ENCODE measurements around the gene SPIRE2. TPM values are rescaled to one million over a fixed set of nuclear protein-coding genes. Genes with fewer than 3 reads are reported as not detected.
A peak's percentile ranks its signal among the peaks of the same experiment; 100 is the strongest.

SPIRE2 gene
- total and polyA plus RNA-seq, 2 of the 13 experiments (the other 11 are each of a cell fraction or from before 2014, with no cell fraction given): 13.3 to 37.5 TPM

DNA sequence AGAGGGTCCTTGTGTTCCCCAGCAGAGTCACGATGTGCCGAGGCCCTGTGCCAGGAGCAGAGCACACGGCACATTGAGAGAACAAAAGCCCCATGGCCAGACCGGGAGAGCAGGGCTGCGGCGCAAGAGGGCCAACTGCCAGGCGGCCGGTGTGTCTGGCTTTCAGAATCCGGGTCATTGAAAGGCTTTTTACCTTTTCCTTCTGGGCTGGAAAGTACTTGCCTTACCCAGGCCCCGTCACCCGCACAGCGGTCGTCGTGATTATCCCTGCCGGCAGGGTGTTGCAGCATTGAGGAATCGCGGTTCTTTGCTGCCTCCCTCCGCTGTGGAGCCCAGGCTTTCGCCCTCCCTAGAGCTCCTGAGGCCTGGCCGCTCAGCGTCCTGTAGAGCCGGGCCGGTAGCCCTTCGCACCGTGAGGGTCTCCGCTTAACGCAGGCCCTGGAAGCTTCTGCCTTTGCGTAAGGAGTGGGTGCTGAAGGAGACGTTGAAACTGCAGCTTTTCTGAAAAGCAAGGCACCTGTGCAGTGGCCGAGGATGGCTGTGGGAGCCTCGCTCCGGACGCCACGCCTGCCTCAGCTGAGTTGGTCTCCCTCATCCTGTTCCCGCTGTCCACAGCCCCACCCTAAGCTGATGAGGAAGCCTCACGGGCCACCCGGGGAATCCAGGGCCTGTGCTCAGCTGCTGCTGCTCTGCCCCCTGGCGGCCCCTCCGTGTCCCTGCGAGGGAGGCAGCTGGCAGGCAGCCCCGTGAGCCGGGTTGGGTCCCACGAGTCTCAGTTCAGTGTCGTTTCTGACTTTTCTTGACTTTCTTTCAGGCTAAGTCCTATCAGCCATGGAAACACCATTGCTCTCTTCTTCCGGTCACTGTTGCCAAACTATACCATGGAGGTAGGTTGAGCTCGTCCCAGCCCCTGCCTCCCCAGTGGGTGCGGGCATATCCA is 81.8 kb downstream of the SPIRE2 start (continued):
- TF ChIP-seq, protein P1, sequence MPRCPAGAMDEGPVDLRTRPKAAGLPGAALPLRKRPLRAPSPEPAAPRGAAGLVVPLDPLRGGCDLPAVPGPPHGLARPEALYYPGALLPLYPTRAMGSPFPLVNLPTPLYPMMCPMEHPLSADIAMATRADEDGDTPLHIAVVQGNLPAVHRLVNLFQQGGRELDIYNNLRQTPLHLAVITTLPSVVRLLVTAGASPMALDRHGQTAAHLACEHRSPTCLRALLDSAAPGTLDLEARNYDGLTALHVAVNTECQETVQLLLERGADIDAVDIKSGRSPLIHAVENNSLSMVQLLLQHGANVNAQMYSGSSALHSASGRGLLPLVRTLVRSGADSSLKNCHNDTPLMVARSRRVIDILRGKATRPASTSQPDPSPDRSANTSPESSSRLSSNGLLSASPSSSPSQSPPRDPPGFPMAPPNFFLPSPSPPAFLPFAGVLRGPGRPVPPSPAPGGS (CRISPR knock-in tag; IDR thresholded peaks at IDR 0.05): no peak
- TF ChIP-seq, protein P2, sequence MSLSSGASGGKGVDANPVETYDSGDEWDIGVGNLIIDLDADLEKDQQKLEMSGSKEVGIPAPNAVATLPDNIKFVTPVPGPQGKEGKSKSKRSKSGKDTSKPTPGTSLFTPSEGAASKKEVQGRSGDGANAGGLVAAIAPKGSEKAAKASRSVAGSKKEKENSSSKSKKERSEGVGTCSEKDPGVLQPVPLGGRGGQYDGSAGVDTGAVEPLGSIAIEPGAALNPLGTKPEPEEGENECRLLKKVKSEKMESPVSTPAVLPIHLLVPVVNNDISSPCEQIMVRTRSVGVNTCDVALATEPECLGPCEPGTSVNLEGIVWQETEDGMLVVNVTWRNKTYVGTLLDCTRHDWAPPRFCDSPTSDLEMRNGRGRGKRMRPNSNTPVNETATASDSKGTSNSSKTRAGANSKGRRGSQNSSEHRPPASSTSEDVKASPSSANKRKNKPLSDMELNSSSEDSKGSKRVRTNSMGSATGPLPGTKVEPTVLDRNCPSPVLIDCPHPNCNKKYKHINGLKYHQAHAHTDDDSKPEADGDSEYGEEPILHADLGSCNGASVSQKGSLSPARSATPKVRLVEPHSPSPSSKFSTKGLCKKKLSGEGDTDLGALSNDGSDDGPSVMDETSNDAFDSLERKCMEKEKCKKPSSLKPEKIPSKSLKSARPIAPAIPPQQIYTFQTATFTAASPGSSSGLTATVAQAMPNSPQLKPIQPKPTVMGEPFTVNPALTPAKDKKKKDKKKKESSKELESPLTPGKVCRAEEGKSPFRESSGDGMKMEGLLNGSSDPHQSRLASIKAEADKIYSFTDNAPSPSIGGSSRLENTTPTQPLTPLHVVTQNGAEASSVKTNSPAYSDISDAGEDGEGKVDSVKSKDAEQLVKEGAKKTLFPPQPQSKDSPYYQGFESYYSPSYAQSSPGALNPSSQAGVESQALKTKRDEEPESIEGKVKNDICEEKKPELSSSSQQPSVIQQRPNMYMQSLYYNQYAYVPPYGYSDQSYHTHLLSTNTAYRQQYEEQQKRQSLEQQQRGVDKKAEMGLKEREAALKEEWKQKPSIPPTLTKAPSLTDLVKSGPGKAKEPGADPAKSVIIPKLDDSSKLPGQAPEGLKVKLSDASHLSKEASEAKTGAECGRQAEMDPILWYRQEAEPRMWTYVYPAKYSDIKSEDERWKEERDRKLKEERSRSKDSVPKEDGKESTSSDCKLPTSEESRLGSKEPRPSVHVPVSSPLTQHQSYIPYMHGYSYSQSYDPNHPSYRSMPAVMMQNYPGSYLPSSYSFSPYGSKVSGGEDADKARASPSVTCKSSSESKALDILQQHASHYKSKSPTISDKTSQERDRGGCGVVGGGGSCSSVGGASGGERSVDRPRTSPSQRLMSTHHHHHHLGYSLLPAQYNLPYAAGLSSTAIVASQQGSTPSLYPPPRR (CRISPR knock-in tag; IDR thresholded peaks at IDR 0.05; ENCODE audit: borderline replicate concordance): no peak
- 0 out of 2 replicates have a peak, but pooled peaks have one; percentile 3 for TF ChIP-seq ARNT2 (CRISPR knock-in tag; IDR thresholded peaks at IDR 0.05; ENCODE audit: low read depth)
- 0 out of 2 replicates have a peak, but pooled peaks have one; percentile 49 for TF ChIP-seq MZF1 (CRISPR knock-in tag; IDR thresholded peaks at IDR 0.05; ENCODE audit: borderline replicate concordance)
- no peak for TF ChIP-seq CBX5 (CRISPR knock-in tag; IDR thresholded peaks at IDR 0.05; ENCODE audit: borderline replicate concordance)
- TF ChIP-seq, protein P3, sequence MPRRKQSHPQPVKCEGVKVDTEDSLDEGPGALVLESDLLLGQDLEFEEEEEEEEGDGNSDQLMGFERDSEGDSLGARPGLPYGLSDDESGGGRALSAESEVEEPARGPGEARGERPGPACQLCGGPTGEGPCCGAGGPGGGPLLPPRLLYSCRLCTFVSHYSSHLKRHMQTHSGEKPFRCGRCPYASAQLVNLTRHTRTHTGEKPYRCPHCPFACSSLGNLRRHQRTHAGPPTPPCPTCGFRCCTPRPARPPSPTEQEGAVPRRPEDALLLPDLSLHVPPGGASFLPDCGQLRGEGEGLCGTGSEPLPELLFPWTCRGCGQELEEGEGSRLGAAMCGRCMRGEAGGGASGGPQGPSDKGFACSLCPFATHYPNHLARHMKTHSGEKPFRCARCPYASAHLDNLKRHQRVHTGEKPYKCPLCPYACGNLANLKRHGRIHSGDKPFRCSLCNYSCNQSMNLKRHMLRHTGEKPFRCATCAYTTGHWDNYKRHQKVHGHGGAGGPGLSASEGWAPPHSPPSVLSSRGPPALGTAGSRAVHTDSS (CRISPR knock-in tag; conservative IDR thresholded peaks at IDR 0.05): no peak
- TF ChIP-seq, protein P4, sequence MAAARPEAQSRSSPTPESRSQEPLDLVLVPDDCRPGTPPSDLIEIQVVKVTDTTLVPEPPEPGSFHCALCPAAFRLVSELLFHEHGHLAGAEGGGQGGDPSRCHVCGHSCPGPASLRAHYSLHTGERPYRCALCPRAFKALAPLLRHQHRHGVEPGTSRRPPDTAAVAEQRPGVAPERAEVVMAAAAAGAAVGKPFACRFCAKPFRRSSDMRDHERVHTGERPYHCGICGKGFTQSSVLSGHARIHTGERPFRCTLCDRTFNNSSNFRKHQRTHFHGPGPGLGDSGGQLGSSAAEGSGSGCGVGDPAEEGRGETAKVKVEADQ (CRISPR knock-in tag; IDR thresholded peaks at IDR 0.05; ENCODE audit: borderline replicate concordance): no peak
- no peak for TF ChIP-seq ZFP1 (CRISPR knock-in tag; IDR thresholded peaks at IDR 0.05)
- no peak for TF ChIP-seq ZNF160 (CRISPR knock-in tag; IDR thresholded peaks at IDR 0.05)
- TF ChIP-seq ZNF766 (CRISPR knock-in tag; IDR thresholded peaks at IDR 0.05; ENCODE audit: borderline replicate concordance): no peak
- no peak for TF ChIP-seq ZNF644 (CRISPR knock-in tag; IDR thresholded peaks at IDR 0.05; ENCODE audit: low read depth)
- no peak for TF ChIP-seq ZNF841 (CRISPR knock-in tag; IDR thresholded peaks at IDR 0.05; ENCODE audit: borderline replicate concordance)
- no peak for TF ChIP-seq CCDC6 (CRISPR knock-in tag; IDR thresholded peaks at IDR 0.05)
- no peak for TF ChIP-seq SOX5 (CRISPR knock-in tag; IDR thresholded peaks at IDR 0.05; ENCODE audit: borderline replicate concordance)
- TF ChIP-seq ZNF564 (CRISPR knock-in tag; IDR thresholded peaks at IDR 0.05): no peak
- no peak for TF ChIP-seq POLR2AphosphoS5 (IDR thresholded peaks at IDR 0.05; ENCODE audit: low read depth, low read length)
- no peak for TF ChIP-seq ZNF547 (CRISPR knock-in tag; IDR thresholded peaks at IDR 0.05)
- TF ChIP-seq, protein P5, sequence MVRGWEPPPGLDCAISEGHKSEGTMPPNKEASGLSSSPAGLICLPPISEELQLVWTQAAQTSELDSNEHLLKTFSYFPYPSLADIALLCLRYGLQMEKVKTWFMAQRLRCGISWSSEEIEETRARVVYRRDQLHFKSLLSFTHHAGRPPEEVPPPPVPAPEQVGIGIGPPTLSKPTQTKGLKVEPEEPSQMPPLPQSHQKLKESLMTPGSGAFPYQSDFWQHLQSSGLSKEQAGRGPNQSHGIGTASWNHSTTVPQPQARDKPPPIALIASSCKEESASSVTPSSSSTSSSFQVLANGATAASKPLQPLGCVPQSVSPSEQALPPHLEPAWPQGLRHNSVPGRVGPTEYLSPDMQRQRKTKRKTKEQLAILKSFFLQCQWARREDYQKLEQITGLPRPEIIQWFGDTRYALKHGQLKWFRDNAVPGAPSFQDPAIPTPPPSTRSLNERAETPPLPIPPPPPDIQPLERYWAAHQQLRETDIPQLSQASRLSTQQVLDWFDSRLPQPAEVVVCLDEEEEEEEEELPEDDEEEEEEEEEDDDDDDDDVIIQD (CRISPR knock-in tag; IDR thresholded peaks at IDR 0.05; ENCODE audit: low read depth): no peak
- TF ChIP-seq HNRNPH1 (optimal IDR thresholded peaks at IDR 0.05; ENCODE audit: low read depth, low read length): peak; percentile 17

Measured in HepG2 (cell line).